Skin of body (tissue), 2 donors: ENCODE results near the gene KCNN4. TPM values are rescaled to one million over a fixed set of nuclear protein-coding genes. Genes with fewer than 3 reads are reported as not detected.

Experiments
- DNase-seq: peaks from one replicate; lab custom pipeline; 2025; lab: John Stamatoyannopoulos, UW
- total RNA-seq: library from RNA; depleted of rRNA; stranded (reverse); fragments of >200 nt; gene quantifications from one replicate; pipeline ENCODE4 v1.2.3, GENCODE V29; 2014

The KCNN4 gene
- total RNA-seq, 1 donor from 2014 or later, result 3.5 TPM

DNA sequence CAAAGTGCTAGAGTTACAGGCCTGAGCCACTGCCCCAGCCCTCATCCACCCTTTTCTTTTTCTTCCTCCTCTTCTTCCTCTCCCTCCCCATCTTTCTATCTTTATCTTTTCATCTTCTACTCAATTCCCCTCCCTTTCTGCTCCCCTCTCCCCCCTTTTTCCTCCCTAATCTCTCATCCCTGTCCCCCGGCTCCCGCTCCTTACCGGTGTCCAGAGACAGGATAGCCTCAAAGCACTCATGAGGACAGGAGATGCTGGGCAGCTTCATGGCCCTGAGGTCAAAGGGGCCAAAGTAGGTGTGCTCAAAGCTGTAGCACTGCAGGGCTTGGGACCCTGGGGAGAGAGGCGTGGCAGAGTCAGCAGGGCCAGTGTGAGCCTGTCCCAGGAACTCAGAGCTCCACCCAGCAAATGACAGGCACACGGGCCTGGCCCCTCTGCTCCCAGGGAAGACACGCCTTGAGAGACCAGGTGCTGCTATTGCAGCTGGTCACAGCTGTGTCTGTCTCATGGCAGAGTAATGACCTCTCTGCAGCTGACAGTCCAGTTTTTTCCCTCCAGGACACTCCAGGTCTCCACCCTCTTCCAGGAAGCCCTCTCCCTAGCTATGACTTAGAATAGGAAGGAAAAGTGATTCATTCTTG, 18.8 kb upstream of the KCNN4 start:
- DNase-seq, result no peak

DNA sequence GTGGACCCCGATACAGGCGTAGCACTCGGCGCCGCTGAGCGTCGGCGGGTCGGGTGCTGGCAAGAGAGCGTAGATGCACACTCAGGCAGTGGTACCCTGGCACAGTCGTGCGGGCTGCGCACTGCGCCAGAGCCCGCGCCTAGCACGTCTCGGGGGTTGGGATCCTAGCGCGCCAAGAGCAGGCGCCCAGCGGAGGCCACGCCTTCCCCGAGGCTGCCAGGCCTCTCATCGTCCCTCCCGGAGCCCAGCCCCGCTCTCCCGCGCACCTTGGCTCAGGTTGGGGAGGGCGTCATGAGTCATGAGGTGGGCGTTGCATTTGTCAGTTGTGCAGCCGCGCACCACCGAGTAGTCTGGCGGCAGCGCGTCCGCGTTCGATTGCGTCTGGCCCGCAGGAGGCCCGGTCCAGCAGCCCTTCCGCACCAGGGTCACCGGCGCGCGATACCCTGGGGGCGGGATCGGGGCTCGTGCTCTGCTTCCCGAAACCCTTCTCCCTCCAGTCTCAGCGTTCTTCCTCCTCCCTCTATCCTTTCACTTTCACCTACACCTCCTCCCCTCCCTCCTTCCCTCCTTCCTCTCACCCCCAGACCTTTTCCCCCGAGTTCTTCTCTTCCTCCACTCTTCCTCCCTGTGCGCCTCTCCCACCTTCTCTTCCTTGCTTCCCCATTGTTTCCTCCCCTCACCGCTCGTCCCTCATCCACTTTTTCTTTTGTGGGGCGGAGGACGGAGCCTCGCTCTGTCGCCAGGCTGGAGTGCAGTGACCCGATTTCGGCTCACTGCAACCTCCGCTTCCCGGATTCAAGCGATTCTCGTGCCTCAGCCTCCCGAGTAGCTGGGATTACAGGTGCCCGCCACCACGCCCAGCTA, 18.0 kb upstream of the KCNN4 start:
- no peak for DNase-seq

GRCh38 chr19:43798026-43798545, 17.3 kb upstream of the KCNN4 start:
- DNase-seq, result no peak

DNA sequence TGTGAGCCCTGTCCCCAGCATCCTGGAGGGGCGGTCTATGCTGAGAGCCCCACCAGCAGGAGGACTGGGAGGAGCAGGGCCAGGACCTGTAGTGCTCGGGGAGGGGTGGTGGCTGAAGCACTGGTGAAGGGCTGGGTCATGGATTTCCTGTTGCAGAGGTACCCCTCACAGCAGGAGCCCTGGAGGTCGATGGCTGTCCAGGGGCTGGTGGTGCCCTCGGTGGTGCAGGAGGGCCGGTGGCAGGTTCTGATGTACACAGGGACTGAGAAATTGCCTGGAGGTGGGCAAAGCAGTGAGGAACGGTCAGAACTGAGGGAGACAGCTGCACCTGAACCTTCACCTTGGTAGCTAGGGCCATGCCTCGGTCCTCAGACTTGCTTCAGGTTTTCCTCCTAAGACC, 16.8 kb upstream of the KCNN4 start:
- DNase-seq, result no peak

DNA sequence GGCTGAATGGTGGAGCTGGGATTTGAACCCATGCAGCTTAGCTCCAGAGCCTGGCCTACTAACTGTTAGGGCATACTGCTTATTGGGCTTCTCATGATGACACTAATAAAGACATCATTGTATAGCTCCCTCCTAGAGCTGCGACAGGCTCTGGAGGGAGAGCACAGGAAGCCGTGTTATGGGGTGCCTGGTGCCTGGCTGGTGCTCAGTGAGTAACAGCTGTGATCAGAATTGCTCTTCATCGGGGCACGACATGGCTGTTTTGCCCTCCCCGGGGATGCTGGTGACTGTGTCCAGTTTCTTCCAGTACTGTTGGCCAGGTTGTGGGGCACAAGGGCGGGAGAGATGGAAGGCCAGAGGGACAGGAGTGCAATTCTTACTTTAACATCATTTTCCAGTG, 16.3 kb upstream of the KCNN4 start:
- no peak for DNase-seq

DNA sequence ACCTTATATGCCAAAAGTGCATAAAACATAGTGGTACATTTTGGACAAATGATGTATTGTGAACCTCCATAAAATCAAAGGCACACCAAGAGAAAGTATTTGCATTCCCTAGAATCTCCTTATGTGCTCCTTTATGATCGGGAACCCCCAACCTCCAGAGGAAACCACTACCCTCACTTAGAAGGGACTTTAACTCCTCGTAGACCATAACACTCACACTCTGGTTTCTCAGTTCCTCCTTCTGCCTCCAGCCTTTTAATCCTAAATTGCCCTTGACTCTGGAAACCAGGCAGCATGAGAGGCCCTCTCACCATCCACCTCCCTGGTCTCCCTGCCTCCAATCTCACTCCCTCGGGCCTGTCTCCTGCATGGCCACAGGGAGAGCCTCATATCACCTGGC, 9.8 kb upstream of the KCNN4 start:
- no peak for DNase-seq

DNA sequence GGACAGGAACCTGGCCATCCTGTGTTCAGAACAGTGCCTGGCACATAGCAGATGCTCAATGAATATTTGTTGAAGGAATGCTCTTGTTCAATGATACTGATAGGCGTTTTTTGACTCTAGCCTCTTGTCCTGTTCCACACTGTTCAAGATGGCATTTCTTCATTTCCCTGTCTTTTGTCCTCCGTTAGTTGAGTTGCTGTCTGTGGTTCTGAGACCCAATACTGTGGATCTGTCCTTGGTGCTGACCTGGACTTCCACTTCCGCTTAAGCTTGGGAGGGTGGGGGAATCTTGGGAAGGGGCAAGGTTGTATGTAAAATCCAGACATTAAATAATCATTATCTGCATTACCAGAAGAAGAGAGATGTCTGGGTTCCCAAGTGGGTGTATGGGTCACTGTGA, 8.3 kb upstream of the KCNN4 start:
- no peak for DNase-seq

DNA sequence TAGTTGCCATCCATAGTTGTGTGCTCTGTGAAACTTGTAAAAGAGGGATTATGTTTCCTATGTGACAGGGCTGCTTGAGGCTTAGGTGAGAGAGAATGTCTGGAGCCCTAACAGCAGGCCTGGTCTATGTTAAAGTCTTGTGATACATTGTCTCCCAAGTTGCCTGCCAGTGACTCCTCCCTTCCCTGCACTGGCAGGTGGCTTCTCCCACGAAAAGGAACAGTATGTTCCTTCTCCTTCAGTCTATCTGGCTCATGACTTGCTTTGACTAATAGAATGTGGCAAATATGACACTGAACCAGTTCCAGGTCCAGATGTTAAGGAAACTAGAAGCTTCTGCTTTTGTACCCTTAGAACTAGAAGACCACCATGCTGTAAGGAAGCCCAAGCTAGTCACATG, 5.9 kb upstream of the KCNN4 start:
- no peak for DNase-seq

DNA sequence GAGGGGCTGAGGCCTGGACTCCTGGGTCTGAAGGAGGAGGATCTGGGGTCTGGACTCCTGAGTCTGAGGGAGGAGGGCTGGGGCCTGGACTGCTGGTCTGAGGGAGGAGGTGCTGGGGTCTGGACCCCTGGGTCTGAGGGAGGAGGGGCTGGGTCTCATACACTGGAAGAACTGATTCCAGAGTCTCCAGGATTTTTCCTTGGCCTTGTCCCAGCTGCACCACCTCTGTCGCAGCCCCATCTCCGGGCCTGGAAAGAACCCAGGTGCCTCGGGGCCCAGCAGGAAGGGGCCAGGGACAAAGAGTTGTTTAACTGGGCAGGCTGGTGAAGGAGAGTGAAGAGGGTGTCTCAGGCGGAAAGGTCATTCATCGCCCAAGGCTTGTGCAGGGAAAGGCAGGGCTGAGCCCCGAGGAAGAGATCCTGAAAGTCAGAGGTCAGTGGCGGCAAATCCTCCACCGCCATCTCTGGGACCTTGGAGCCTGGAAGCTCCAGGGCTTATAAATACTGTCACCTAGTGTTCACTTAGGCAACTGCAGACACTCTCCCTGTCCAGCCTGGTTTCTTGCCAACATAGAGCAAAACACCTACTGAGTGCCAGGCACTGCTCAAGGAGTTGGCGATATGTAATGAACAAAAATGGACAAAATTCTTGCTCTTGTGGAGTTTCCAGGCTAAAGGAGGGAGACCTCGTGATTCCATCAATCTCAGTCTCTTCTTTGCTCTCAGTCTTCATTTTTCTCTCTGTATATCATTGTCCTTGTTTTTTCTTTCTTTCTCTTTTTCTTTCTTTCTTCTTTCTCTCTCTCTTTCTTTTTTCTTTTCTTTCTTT, 4.4 kb upstream of the KCNN4 start:
- no peak for DNase-seq

DNA sequence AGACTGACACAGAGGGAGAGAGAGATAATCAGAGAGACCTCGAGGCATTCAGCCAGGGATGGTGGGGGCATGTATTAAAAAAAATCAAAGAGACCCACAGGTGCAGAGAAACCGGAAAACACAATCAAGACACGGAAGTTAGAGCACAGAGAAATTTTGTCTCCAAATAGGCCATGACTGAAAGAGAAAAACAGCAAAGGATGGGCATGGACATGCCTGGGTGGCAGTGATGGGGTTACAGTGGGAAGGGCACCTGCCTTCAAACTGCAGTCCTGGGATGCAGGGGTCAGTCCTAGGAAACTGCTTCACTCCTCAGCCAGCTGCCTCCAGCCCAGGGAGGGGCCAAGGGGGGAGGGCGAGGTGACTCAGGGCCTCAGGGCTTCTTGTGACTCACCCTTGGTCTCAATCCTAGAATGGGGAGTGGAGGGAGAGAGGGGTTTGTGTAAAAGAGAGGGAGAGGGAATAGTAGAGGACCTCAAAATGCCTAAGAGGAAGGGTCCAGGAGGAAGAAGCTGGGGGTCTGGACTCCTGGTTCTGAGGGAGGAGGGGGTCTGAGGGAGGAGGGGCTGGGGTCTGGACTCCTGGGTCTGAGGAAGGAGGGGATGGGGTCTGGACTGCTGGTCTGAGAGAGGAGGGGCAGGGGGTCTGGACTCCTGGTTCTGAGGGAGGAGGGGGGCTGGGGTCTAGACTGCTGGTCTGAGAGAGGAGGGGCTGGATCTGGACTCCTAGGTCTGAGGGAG, 3.6 kb upstream of the KCNN4 start:
- DNase-seq, result no peak

DNA sequence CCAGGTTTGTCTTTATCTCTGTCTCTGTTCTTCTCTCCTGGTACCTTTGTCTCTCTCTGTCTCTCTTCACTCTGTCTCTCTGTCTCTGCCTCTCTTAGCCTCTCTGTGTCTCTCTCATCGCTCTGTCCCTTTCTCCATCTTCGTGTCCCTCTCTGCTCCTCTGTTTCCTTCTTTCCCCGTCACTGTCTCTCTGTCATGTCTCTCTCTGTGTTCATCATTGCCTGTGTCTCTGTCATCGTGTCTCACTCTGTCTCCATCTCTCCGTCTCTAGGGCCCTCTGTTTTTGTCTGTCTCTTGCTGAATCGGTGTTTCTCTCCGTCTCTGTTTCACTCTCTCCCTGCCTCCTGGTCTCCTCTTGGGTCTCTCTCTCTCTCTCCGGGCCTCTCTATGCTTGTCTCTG, 2.9 kb upstream of the KCNN4 start:
- DNase-seq, result no peak

DNA sequence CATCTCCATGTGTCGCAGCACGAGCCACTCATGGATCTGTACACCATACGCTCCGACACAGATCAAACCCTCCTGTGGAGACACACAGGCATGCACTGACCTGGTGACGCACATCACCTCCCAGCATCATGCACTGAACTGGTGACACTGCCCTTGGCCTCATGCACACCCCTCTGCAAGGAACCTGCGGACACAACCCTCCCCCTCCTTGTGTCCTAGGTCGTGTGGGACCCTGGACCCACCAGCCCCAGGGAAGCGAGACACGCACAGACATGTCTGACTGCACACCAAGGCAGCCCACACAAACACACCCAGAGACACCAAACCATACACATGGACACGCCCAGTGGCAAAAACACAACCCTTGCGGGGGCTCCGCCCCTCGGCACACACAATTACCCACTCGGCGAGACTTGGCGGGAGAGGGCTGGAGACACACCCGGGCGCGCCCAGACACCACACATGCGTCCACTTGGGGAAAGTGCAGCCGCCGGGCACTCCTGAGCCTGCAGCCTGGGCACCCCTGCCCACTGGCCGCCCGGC, 2.0 kb upstream of the KCNN4 start:
- no peak for DNase-seq

DNA sequence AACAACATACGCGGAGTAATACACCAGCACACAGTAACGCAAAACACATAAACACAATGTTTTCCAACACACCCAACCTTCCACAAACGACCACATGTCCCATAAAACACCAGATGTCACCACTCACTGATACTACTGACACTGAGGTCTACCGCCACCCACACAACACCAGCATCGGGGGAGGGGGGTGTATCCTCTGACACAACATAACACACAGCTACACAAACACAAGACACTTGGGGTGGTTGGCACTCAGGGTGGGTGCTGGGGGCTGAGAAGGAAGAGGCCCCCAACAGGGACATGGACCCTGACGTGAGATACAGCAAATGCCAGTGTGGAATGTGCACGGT, 1.5 kb upstream of the KCNN4 start:
- no peak for DNase-seq

DNA sequence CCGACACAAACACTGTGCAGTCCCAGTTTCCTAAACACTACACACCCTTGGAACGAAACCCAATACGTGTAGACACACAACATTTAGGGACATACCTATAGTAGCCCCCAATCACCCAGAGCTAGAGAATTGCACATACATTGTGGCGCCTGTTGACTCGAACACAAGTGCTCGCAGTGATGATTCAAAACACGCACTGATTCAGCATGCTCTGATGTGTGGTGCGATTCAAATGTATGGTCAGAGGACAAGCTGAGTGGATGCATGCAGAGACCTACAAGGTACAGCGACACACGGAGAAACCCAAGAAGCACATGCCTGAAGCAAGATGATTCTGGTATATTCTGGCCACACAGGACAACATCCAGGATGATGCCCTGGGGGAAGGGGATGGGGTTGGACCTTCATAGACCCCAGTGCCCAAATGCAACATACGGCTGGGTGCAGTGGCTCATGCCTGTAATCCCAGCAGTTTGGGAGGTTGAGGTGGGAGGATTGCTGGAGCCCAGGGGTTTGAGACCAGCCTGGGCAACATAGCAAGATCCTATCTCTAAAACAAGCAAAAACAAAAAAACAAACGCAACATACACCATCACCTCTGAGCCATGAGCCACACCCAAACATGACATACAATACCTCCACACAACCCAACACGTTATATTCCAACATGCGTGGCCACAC, 997 bp upstream of the KCNN4 start:
- DNase-seq, result no peak

DNA sequence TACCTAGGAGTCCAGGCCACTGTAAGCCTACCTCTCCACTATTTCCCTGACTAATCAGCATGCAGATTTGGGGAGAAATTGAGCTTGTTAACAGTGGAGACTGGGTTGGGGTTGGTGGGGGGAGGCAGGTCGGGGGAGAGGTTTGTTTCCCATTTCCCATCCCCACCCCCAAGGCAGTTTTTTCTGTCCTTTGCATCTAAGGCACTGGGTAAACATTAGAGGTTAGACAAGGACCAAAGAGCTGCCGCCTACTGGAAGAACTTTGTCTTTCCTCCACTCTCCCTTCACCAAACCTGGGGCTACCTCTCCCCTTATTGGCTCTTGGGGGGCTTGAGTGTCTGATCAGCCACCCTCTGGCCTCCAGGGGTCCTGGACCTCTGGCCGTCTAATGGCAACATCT, 953 bp downstream of the KCNN4 start:
- no peak for DNase-seq

DNA sequence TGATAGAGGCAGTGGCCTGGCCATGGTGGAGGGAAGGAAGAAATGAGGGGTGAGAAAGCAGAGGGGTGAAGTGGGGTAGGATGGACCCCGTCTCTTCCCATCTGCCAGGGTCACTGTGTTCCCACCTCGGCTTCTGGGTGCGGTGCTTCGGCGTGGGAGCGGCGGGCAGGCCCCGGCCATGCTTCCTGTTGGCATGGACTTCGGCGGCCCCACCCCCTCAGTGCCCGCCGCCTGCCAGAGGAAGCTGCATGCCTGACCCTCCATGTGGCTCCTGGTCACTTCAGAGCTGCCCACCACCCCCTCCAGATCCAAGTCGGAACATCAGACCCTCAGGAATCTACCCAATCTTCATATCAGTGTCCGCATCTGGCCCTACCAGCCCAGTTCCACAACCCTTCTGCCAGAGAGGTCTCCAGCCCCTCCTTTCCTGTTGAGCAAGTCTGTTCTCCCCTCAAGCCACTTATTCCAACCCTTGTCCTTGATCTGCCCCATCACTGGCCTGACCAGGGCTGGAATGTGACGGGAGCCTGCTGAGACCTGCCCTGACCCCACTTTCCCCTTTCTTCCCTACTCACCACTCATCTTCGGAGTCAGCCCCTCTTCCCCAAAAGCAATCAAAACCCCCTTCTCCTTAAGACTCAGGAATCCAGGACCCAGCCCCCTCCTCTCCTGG, 1.5 kb downstream of the KCNN4 start:
- DNase-seq, result no peak

DNA sequence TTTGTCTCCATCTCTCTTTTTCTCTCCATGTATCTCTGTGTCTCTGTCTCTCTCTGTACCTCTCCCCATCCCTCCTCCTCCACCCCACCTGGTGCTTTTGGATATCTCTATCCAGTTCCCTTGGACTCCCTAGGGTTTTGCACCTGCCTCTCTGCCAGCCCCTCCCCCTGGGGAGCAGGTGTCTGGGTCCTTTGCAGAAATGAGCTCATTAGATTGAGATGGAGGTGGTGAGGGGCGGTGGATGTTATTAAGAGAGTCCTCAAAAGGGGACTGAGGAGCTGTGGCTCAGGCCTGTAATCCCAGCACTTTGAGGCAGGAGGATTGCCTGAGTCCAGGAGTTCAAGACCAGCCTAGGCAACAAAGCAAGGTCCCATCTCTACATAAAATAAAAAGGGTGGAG, 2.1 kb downstream of the KCNN4 start:
- no peak for DNase-seq

- DNase-seq, result no peak
These were observed 3.5 kb downstream of the KCNN4 start for GRCh38 chr19:43777163-43777695.

GRCh38 chr19:43776286-43776685, 4.5 kb downstream of the KCNN4 start:
- no peak for DNase-seq
